Left kidney (tissue), 2 donors: ENCODE measurements around the gene RNF166. TPM values are rescaled to one million over a fixed set of nuclear protein-coding genes. Genes with fewer than 3 reads are reported as not detected.

Source experiments
- DNase-seq: peaks from one replicate; pipeline ENCODE4 v3.0.0-alpha.2; 2013
- polyA plus RNA-seq: library from polyadenylated mRNA; unstranded; fragments of 120-200 nt; gene quantifications from one replicate; pipeline ENCODE4 v1.2.1, GENCODE V29; 2013; ENCODE audit not compliant: insufficient read length

Gene RNF166
- polyA plus RNA-seq, 1 donor = 15.3 TPM

DNA sequence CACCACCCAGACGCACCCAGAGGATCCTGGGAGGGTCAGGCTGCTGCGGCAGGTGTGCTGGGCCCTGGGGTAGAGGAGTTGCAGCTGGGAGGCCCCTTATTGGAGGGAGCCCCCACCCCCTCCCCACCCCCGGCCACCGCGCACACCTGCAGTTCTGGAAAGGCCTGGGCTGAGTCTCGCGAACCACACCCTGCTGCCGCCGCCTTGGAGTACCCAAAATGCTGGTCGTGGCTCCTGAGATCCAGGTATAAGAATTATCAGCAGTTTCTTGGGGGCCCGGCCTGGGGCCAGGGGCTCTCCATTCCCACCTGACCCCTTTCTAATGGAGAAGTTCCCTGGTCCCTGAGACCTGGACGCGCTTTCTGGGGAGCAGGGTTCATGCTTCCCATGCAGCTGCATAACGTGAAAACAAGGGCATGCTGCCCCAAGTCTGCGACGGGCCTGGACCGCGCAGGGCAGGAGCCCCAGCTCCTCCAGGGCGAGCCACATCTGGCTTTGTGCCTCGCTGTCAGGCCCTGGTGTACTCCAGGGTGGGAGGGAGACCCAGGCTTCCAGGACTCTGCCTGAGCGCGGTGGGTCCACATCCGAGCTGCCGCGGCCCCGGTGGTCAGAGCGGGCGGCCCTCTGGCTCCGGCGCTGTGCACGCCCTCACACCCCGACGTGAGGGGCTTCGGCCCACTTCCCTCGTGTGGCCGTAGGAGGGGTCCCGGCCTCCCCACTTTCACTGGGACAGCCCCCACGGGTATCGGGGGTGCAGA, 12.6 kb downstream of the RNF166 start:
- DNase-seq = no peak

DNA sequence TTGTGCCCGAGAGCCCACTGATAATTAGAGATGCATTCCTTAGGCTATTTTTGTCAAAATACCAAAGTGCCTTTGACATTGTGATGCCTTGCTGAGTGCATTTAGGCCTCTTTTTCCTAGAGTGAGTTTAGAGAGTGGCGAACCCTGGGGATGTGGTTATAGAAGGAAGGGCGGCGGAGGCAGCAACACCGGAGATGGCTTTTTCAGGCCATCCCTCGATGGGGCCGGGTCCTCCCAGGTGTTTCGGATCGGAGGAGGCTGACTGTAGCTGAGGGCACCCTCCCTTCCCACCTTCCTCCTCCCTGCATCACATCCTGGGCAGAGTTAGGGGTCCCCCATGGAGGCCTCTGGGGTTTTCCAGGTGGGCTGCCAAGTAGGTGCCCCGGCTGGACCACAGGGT, 13.3 kb downstream of the RNF166 start:
- DNase-seq = no peak

DNA sequence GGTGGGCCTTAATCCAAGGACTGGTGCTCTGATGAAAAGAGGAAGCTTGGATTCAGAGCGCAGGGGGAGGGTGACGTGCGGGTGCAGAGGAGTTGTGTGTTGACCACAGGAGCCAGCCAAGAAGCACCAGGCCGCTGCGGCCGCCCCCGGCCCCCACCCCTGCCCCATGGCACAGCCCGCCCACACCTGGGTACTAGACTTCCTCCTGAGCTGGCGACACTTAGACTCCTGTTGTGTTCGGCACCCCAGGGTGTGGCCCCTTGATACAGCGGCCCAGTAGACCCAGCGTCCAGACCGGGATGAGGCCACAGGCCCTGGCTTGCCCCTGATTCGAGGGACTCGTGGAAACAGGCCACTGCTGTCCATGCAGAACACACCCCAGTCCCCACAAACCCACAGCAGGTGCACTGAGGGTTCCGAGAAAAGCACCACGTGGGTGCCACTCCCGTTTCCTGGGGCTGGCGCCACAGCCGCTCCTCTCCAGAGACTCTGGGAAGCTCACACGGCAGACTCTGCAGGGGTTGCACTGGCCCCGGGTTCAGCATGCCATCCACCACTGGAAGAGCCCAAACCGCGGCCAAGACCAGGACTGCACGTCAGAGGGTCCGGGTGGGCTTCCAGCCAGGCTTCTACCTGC, 14.2 kb downstream of the RNF166 start:
- no peak for DNase-seq

DNA sequence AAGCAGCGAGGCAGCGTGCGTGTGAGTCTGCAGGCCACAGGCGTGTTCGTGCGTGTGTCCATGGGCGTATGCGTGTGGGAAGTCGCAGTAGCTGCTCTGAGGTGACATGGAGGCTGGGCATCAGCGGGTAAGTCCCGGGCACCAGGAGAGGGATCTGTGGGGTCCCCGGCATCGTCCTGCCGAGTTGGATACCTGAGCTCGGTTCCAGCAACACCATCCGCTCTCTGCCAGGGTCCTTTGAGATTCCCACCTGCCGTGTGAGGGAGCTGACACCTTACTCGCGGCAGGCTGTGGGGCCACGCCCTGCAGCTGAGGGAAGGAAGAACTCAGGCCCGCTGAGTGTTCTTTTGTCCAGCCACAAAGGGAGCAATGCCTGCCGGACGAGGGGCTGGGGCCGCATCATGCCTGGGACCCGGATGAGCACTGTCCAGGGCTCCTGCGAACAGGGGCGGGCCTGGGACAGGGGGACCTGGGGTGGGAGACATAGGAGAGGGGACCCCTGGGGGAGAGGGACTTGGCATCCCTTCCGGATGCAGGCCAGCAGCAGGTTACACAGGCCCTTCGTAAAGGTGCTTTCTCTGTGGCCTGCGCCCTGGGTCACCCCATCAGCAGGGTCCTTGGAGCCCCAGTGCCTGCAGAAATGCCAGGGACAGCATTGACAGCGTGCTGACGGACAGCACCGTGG, 14.9 kb downstream of the RNF166 start:
- no peak for DNase-seq

DNA sequence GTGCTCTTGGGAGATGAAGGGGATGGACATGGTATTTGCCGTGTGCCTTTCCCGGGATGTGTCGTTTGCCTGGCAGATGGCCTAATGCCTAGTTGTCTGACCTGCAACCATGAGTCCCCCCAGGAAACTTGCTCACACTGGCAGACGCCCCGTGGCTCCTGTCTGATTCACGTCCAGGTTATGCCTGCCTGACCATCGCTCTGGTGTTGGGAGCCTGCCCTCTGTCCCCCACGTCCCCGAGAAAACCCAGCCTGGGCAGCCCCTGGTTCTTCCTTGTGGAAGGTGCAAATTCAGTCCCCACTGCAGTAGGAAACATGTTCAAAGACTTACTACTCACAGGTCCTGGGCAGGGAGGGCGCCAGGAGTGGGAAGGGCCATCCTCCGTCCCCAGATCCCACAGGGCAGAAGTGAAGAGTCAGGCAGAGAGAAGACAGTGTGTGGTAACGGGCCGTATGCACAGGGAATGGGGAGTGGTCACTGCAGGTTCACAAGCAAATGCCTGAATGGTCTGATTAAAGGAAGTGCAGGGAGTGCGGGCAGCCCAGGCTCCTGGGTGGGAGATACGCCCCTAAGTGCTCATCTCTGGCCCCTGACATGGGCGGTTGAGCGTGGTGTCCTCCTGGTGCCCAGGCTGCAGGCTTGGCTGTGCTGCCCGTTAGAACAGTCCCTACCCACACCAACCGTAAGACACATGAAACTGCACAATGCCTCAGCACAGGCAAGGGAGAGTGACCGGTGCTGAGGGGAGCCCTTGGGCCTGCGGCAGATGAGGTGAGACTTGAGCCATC, 15.7 kb downstream of the RNF166 start:
- no peak for DNase-seq

DNA sequence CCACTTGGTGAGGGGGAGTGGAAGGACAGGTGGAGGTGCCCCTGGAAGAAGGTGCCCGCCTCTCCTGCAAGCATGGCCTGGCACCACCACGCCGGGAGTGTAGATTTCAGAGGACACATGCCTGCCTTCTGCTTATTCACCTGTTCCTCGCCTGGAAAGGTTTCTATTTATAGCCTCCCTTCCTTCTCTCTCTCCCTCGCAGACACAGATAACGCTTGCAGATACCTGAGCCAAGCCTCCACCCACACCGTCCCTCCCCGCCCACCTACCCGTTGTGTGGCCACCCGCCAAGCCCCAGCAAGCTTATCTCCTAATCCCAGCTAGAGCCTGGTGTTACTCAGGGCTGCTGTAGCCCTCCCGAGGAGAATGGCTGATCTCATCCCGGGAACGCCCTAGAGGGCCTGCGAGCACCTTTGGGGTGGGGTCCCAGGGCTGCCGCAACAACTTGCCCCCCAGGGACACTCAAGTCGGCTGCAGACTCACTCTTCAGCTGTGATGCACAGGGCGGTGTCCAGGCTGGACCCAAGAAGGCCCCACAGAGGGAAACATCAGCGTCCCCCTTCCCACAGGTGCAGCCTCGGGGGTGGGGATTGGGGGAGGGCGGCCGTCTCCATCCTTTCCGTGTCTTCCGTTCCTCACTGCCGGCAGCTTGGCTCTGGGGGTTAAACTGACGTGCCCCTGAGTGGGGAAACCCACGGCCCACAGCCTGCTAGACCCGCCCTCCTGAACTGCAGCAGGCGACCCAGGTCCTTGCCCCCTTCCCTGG, 18.0 kb downstream of the RNF166 start:
- DNase-seq = no peak

DNA sequence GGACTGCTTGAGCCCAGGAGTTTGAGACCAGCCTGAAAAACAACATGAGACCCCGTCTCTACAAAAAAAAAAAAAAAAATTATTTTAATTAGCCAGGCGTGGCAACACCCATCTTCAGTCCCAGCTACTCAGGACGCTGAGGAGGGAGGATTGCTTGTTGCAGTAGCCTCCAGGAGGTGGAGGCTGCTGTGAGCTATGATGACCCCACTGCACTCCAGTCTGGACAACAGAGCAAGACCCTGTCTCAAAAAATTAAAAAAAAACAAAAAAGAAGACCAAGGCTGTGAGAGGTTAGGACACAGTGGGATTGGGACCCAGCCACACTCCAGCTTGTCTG, 18.6 kb downstream of the RNF166 start:
- no peak for DNase-seq

DNA sequence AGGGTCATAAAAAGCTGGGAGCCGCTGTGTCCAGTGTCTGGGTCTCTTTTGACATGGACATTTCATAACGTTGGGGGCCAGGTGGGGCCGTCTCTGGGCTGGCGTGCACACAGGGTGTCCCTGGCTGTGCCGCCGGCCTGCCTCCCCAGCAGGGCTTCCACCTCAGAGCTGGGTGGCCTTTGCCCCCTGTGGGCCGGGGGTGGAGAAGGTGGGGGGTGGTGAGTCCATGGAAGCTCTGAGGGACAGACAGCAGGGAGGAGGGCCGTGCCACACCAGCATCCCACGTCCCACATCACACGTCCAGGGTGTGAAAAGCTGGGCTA, 19.0 kb downstream of the RNF166 start:
- no peak for DNase-seq

DNA sequence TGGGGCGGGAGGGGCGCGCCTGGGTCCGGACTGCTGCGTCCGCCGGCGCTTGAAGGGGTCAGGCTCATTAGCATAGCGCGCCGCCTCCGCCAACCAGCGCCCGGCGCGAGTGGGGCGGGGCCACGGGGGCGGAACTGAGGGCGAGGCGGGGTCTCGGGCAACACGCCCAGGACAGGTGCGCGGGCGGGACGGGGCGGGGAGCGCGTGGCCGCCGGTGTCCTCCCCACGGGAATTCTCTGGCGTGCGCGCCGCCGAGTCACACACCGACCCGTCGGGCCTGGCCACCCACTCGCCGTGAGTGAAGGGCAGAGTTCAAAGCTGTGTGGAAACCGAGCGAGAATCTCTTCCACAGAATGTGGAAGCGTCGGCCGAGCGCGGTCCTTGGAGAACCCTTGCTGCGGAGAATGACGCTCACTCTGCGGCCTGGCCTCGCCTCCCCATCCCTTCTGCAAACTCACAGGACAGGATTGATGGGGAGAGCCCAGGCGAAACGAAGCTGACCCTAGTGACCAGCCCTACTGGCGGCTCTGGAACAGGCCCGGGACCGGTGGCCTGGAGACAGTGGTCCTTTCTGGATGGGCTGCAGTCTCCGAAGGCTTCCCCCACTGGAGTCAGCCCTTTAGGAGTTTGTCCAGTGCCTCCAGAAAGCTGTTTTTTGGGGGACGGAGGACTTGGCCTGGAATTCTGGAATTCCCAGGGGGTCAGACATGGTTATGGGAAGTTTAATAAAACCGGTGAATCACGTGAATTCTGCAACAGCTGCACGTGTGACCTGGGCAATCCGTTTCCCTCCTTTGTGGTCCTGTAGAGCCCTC, 19.6 kb downstream of the RNF166 start, which contains the start of gene SNAI3:
Gene SNAI3, minus strand, starts transcription at position 69 of the 815 bp plus-strand sequence. CDS start 101 bp downstream, outside the sequence.
- peak; percentile 63 for DNase-seq

DNA sequence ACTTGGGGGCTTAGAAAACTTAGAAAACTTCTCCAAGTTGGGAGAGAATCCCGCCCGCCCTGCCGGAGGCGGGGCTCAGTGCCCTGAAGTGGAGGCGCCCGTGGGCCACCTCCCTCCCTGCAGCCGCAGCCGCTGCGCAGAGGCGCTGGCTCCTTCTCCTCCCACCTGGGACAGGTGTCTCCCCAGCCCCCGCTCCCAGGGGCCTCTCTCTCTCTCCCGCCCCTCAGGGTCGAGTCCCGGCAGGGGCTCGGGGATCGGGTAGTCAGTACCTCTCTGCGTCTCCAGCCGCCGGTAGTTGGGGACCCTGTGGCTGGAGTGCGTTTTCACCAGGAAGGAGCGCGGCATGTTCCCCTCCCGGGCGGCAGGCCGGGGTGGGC, 20.2 kb downstream of the RNF166 start:
- no peak for DNase-seq

DNA sequence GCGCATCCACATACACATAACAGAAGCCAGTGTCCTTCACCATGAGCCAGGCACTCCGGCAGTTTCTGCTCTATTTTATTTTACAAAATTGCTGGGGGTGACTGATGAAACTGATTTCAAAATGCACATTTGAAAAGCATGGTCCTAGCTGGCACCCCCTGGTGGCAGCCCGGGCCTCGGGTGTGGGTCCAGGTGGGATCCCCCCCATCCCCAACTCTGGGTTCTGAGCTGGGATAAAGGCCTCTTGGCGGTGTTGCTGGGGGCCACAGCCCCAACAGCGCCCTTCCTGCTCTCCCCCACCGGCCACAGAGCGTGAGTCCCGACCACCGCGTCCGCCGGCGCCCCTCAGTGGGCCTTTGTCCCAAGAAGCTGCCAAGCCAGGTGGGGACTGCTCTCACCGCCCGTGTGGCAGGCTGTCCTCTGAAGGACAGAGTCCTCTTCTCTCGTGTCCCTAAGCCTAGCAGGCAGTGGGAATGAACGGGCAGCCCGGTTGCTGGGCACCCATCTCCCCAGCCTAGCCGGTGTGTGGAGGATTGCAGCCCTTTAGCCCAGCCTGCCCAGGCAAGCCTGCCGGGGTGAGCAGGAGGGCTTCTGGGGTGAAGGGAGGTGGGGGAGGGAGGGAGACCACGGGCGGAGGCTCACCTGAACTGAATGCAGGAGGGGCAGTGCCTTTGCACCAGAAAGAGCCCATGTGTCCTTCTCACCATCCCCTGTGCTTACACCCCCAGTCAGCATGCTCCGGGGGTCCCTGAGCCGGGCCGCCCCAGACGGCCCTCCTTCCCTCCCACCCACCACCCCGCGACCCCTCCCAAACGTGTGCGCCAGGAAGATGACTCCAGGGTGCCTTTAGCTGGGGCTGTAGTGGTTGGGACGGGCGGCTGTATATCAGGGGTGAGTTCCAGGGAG, 20.8 kb downstream of the RNF166 start:
- DNase-seq = no peak

DNA sequence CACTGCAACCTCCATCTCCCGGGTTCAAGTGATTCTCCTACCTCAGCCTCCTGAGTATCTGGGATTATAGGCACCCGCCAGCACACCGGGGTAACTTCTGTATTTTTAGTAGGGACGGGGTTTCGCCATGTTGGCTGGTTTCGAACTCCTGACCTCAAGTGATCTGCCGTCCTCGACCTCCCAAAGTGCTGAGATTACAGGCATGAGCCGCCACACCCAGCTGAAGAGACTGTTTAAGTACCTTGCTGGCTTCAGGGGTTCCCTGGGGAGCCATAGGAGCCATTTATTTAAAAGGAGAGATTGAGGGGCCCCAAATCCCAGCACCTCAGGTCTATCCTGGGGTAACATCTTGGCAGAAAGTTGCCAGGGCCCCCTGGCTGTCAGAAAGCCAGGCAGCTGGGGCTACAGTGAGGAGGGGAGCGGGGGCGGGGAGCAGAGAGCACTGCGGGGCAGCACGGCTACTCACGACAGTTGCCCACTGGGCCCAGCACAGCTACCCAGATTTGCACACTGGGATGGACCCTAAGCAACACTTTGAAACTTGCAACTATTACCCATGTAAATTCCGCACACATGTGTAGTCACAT, 21.5 kb downstream of the RNF166 start:
- no peak for DNase-seq

DNA sequence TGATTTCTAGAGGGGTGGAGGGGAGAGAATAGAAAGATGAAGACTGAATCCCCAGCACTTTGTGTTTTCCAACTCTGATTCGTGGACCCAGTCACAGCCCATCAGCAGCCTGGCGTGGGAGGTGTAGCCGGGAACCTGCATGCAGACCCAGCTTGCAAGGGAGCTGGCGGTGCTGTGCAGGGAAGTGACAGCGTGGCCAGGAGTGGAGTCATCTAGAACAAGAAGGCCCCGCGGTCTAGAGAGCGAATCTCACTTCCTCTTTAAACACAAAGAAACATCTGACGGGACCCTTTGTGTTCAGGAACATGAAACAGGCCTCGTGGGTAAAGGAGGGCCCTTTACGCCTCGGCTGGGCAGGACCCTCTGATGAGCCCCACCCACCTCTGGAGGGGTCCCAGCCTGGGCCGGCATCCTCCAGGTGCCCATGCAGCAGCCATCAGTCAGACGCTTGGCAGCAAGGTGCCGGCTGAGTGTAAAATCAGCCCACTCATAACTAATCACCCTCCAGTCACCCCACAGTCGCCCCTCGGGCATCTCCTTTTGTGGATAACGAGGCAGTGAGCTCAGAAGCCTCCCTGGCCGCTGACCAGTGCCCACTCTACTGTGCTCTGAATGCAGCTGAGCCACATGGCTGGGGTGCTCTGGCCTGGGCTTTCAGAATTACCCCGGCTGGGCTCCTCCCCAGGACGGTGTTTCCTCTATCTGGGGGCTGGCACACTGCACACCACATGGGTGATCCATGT, 24.3 kb downstream of the RNF166 start:
- no peak for DNase-seq

DNA sequence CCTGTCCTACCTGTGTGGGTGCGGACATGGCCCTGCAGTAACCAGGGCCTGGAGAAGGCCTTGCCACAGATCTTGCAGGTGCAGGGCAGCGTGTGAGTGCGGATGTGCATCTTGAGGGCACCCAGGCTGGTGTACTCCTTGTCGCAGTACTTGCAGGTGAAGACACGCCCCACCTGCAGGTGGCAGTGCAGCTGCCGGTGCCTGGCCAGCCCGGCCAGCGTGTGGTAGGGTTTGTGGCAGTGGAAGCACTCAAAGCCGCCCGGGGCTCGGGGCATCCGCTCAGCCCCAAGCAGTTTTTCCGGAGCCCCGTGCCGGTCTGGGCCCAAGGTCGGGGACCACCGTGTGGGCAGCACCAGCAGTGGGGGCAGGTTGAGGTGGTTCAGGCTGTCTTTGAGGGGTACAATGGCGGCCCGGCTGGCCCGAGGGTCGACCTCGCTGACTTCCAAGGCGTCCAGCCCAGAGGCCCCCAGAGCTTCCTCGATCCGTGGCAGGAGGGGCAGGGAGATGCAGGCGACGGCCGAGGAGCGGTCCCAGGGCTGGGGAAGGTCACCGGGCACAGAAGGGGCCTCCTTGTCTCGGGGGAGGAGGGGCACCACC, 25.0 kb downstream of the RNF166 start:
- no peak for DNase-seq

DNA sequence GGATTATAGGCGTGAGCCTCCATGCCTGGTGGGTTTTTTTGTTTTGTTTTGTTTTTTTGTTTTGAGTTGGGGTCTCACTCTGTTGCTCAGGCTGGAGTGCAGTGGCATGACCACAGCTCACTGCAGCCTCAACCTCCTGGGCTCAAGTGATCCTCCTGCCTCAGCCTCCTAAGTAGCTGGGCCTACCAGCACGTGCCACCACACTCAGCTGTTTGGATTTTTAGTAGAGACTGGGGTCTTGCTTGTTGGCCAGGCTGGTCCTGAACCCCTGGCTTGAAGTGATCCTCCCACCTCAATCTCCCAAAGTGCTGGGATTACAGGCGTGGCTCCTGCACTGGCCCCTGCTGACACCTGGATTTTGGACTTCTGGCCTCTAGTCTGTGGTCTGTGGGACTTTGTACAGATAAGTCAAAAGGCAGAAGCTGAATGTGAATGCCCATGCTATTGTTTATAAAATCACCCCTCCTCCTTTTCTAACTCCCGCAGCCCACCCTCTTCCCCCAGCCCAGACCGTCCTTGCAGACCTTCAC, 25.6 kb downstream of the RNF166 start:
- no peak for DNase-seq

DNA sequence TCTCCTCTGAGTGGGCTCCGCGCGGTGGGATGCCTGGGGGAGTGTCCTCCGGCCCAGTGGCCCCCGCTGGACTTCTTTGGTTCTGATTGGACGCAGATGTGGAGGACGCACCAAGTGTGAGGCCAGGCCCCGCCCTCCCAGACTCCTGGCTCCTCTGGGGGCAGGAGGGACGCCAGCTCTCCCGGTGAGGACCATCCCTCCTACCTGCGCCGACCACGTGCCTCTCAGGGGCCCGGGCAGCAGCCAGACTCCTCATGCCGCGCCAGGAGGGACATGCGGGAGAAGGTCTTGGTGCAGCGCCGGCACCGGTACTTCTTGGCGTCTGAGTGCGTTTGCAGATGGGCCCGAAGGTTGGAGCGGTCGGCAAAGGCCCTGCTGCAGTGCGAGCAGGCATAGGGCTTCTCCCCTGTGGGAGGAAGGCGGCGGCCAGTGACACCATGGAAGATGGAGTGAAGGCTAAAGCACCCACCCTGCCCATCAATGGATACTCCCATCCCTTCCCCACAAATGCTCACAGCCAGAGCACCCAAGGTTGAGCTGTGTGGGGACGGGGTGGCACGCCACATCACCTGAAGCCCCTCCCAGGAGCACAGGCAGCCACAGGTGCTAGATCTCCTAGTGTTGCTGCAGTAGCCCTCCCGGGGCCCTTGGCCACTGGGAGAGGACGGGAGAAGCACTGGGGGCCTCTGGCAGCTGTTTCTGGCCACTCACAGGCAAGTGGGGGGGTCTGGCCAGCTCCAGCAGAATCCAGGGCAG, 27.8 kb downstream of the RNF166 start:
- DNase-seq = no peak

DNA sequence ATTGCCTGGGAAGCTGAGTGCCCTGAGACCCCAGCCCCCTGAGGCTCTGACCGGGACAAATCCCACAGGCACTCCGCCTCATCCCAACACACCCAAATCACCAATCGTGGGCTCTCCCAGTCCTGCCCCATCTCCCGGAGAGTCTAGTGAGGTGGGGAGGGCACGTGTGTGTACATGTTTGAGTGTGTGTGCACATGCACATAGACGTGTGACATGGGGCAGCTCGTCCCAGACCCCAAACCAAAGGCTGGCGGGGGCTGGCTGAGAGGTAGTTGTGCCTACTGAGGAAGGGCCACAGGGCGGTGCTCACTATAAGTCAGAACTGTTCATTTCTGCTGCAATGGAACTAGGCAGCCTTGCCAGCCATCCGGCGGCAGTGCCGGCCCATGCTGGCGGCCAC, 28.5 kb downstream of the RNF166 start:
- DNase-seq = no peak
